Coronary artery (tissue), 2 donors: ENCODE results near the gene TMEM200A.

ENCODE experiments used
- DNase-seq: peaks from one replicate; pipeline ENCODE4 v3.0.0-alpha.2; 2017; ENCODE audit warnings: low spot score
- H3K27ac ChIP-seq, 2 donors: fragments of 200-600 bp; sonication (generic); one replicate each; pipeline ENCODE4 v1.5.1; 2016 to 2019
- H3K4me3 ChIP-seq: fragments of 200-600 bp; sonication (generic); 2 replicates; pipeline ENCODE4 v1.5.1; 2016; ENCODE audit warnings: mild to moderate bottlenecking, moderate library complexity
- TF ChIP-seq, protein P1 (sequence below): fragments of 200-600 bp; sonication (generic); IDR thresholded peaks from one replicate; pipeline ENCODE4 v1.5.1; 2019; ENCODE audit warnings: antibody characterized with exemption

TMEM200A gene

DNA sequence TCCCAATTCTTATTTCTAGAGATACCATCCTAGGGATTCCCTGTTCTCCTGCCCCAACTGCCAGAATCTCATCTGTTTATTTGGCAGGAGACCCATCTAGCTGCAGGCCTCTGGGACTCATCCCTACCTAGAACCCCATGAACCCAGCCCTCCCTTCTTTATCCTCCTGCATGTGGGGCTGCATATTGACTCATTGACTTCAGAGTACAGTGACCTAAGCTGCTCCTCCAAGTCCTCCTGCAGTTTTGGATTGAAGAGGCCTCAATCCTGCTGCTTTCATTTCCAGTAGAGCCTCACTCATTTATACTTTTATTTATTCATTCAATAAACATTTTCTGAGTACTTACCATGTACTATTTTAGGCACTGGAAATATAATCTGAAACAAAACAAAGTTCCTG, 11.6 kb downstream of the TMEM200A start:
- Histone ChIP-seq H3K4me3 (no peak overlapping the region), H3K27ac (no peak overlapping the region)
- DNase-seq, result no peak
- TF ChIP-seq, protein P1, sequence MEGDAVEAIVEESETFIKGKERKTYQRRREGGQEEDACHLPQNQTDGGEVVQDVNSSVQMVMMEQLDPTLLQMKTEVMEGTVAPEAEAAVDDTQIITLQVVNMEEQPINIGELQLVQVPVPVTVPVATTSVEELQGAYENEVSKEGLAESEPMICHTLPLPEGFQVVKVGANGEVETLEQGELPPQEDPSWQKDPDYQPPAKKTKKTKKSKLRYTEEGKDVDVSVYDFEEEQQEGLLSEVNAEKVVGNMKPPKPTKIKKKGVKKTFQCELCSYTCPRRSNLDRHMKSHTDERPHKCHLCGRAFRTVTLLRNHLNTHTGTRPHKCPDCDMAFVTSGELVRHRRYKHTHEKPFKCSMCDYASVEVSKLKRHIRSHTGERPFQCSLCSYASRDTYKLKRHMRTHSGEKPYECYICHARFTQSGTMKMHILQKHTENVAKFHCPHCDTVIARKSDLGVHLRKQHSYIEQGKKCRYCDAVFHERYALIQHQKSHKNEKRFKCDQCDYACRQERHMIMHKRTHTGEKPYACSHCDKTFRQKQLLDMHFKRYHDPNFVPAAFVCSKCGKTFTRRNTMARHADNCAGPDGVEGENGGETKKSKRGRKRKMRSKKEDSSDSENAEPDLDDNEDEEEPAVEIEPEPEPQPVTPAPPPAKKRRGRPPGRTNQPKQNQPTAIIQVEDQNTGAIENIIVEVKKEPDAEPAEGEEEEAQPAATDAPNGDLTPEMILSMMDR, result no peak

- TF ChIP-seq, protein P1, result no peak
- H3K4me3 ChIP-seq, result no peak overlapping the region
- DNase-seq, result no peak
- H3K27ac ChIP-seq, result no peak overlapping the region
Observed at GRCh38 chr6:130377915-130378314, 12.1 kb downstream of the TMEM200A start.

- no peak overlapping the region for H3K27ac ChIP-seq
- H3K4me3 ChIP-seq, result no peak overlapping the region
- TF ChIP-seq, protein P1, result no peak
- no peak for DNase-seq
Observed at GRCh38 chr6:130379223-130379622, 13.4 kb downstream of the TMEM200A start.

DNA sequence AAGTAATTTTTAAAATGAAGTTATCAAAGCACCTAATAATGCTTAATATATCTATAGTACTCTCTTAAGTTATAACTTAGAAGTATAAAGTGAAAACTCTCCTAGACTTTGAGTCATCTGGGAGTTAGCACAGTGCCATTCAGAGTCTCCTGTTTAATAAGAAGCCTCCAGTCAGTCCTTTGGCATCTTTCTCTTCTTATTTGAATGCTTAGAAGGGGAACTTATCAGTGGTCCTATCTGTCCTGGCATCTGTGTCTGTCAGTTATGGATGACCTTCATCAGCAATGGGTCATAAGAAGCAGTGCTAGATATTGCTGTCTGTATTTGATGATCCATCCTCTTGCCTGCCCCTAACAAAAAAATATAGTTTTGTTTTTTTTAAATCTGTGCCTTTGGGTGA, 15.2 kb downstream of the TMEM200A start:
- Histone ChIP-seq H3K4me3 (no peak overlapping the region), H3K27ac (no peak overlapping the region)
- DNase-seq, result no peak
- TF ChIP-seq, protein P1, result no peak

DNA sequence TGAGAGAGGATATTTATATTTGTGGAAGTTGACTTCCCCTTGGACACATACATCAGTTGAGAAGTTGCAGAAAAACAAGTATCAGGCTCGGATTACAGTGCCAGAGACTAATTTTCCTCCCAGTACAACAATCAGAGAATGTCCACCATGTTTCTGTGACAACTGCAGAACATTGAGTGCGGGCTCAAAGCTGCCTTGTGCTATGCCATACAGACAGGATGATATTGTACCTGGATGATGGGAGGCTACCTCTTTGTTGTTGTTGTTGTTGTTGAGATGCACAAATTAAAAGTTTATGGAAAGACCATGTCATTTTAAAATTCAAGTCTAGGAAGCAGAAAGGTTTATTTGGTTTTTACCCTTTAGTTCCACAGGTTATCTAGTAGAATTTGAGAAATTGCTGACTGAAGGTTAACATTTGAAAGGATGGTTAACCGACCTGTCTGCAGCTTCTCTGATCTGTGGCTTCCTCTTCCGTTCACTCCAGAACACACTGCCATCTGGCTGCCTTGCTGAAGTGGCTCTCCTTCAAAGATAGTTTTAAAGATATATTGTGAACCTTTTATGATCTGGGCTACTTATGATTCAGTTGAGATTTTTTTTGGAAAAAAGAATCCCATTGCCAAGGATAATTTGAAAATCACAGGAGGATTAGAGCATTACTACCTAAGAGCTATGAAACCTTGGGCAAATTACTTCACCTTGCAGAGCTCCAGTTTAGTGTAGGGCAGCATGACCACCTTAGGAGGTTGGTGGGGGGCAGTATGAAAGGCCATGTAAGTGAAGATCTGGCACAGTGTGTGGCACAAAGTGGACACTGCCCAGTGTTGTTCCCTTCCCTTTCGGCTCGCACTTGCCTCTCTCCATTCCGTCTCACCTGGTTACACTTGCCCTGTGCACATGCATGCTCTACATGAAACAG, 15.9 kb downstream of the TMEM200A start:
- Histone ChIP-seq H3K4me3 (no peak overlapping the region), H3K27ac (no peak overlapping the region)
- TF ChIP-seq, protein P1, result no peak
- DNase-seq, result no peak

DNA sequence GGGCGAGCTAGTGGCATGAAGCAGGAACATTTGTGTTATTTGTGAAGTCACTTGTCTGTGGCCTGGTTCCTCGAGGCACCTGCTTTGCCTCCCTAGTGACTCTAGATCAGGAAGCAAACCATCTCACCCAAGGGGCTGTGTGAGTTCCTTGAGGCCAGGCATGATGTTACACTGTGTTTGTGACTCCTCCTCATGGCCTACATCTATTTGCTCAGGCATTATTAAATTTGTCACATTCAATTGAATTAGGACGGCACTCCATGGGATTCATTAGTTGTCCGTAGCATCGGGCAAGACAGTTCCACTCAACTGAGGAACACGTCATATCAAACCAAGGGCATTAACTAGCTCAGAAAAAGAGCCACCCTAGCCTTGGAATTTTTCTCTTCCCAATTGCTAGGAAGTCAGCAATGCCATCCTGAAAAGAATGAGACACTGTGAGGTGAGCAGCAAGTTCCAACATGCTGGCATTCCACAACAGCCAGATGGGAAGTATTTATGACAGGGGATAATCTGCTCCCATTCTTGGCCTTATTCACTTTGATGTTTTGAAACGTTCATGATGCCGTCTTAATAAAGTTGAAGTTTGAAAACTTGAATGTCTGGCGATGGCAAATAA, 17.2 kb downstream of the TMEM200A start:
- DNase-seq, result no peak
- Histone ChIP-seq H3K27ac (no peak overlapping the region), H3K4me3 (no peak overlapping the region)
- TF ChIP-seq, protein P1, result no peak
